Spleen (tissue), 7 donors: ENCODE measurements around the gene TAS2R60.

Source experiments
- POLR2A ChIP-seq, 3 donors: fragments of 450-650 bp; IDR thresholded peaks; one replicate each; pipeline ENCODE4 v1.5.1; 2017; ENCODE audit warnings: antibody characterized with exemption in 3 of 3, mild to moderate bottlenecking in 1 of 3
- POLR2AphosphoS5 ChIP-seq, 3 donors: sonication (generic); formaldehyde crosslinking; IDR thresholded peaks; one replicate each; pipeline ENCODE4 v1.5.1; 2017; ENCODE audit warnings: antibody characterized with exemption in 3 of 3
- TF ChIP-seq, protein P1 (sequence below), 11 experiments: fragments of 200-600 bp in 7 of 11; fragments of 450-650 bp in 4 of 11; sonication (generic) in 4 of 11; IDR thresholded peaks in 8 of 11; conservative IDR thresholded peaks in 3 of 11; 1 replicate in 7 of 11; 2 replicates in 4 of 11; pipeline versions ENCODE4 v1.4.0 to v1.8.0; 2016 to 2021; ENCODE audit warnings: antibody characterized with exemption in 11 of 11, inconsistent platforms in 4 of 11, mild to moderate bottlenecking in 1 of 11
- donor health status: DM: no; HTN: no; CAD: no; lungs with moderate emphysema.
- donor health status: DM: no; HTN: no; CAD: no.
- donor health status: DM: no; HTN: no; CAD: no.

DNA sequence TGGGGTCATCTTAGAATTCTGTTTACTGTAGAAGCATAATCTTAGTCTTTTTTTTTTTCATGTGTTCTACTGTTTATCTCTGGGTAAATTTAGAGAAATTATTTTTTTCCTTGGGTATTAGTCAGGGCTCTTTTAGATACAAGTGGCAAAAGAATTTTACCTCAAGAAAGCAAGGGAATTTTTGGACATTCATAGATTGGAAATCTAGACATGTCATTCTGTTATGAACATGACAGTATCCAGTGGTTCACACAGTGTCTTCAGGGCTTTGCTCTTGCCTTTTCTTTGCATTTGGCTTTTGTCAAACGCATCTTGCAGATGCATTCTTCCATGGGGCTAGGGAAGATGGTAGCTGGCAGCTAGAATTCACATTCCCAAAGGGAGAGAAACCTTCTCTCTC is 20.7 kb downstream of the TAS2R60 start:
- TF ChIP-seq, protein P1, sequence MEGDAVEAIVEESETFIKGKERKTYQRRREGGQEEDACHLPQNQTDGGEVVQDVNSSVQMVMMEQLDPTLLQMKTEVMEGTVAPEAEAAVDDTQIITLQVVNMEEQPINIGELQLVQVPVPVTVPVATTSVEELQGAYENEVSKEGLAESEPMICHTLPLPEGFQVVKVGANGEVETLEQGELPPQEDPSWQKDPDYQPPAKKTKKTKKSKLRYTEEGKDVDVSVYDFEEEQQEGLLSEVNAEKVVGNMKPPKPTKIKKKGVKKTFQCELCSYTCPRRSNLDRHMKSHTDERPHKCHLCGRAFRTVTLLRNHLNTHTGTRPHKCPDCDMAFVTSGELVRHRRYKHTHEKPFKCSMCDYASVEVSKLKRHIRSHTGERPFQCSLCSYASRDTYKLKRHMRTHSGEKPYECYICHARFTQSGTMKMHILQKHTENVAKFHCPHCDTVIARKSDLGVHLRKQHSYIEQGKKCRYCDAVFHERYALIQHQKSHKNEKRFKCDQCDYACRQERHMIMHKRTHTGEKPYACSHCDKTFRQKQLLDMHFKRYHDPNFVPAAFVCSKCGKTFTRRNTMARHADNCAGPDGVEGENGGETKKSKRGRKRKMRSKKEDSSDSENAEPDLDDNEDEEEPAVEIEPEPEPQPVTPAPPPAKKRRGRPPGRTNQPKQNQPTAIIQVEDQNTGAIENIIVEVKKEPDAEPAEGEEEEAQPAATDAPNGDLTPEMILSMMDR (IDR thresholded peaks at IDR 0.05 in 8 of 11, conservative IDR thresholded peaks at IDR 0.05 in 3 of 11) = no peak
- no peak for TF ChIP-seq POLR2A (IDR thresholded peaks at IDR 0.05)
- TF ChIP-seq POLR2AphosphoS5 (IDR thresholded peaks at IDR 0.05) = no peak
